Progenitor cell of endocrine pancreas (in vitro differentiated cells): ENCODE measurements around the gene CRYZ. TPM values are rescaled to one million over a fixed set of nuclear protein-coding genes. Genes with fewer than 3 reads are reported as not detected.
A peak's percentile ranks its signal among the peaks of the same experiment; 100 is the strongest.

Source experiments
- DNase-seq: peaks from one replicate; pipeline ENCODE4 v3.0.0; 2021; ENCODE audit warnings: low spot score; ENCODE audit not compliant: unreplicated experiment
- H3K27ac Mint-ChIP-seq: 2 replicates; pipeline ENCODE4 v1.8.0; 2021; ENCODE audit warnings: mild to moderate bottlenecking, moderate library complexity, mixed read lengths
- H3K27me3 Mint-ChIP-seq: 2 replicates; pipeline ENCODE4 v1.8.0; 2021; ENCODE audit warnings: mixed read lengths
- H3K36me3 Mint-ChIP-seq: 2 replicates; pipeline ENCODE4 v1.8.0; 2022; ENCODE audit warnings: mixed read lengths; ENCODE audit not compliant: insufficient read depth
- H3K4me1 Mint-ChIP-seq: 2 replicates; pipeline ENCODE4 v1.8.0; 2021; ENCODE audit warnings: low read depth, mixed read lengths
- H3K4me3 Mint-ChIP-seq: 2 replicates; pipeline ENCODE4 v1.8.0; 2021; ENCODE audit warnings: low read depth, mild to moderate bottlenecking, moderate library complexity, mixed read lengths
- H3K9me3 Mint-ChIP-seq: 2 replicates; pipeline ENCODE4 v1.8.0; 2021; ENCODE audit warnings: low read depth, mixed read lengths
- CTCF ChIP-seq: fragments of 200-600 bp; sonication (generic); IDR thresholded peaks from one replicate; pipeline ENCODE4 v1.5.0; 2021; ENCODE audit warnings: antibody characterized with exemption, mild to moderate bottlenecking; ENCODE audit not compliant: unreplicated experiment
- total RNA-seq: library from RNA; stranded (reverse); gene quantifications from 2 replicates; pipeline ENCODE4 v1.2.1, GENCODE V29; 2021

The CRYZ gene
- total RNA-seq, 1 donor from 2014 or later = 32.5 TPM

GRCh38 chr1:74681449-74681848 lies 51.4 kb downstream of the CRYZ start:
- Mint-ChIP-seq H3K27ac (no peak overlapping the region), H3K36me3 (no peaks in the 10 kb centered on the region), H3K9me3 (no peaks in the 10 kb centered on the region), H3K27me3 (peaks cover 7% of the 10 kb centered on the region), H3K4me1 (no peaks in the 10 kb centered on the region), H3K4me3 (no peak overlapping the region)
- DNase-seq = no peak
- TF ChIP-seq CTCF = no peak

DNA sequence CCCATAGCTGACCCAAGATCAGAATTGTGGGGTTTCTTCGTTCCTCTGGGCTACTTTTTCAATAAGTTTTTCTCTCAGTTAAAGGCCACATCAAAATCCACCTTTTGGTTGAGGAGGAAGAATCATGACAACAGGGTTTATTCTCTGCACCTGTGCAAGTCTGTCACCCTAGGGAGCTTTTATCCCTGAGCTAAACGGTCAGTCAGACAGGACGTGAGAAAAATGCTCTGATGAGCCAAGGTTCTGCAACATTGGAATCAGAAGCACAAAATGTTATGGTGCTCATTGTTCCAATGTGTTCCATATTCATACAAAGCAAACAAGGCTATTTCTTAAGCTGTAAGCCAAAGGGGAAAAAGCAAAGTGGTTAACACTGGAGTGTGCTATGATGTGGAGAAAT lies 51.8 kb downstream of the CRYZ start:
- Mint-ChIP-seq H3K4me3 (no peak overlapping the region), H3K4me1 (no peaks in the 10 kb centered on the region), H3K27me3 (peaks cover 7% of the 10 kb centered on the region)

GRCh38 chr1:74679811-74680210 lies 53.0 kb downstream of the CRYZ start:
- no peak overlapping the region for H3K27ac Mint-ChIP-seq
- TF ChIP-seq CTCF = no peak
- DNase-seq = no peak
- H3K4me1 Mint-ChIP-seq = no peaks in the 10 kb centered on the region
- H3K4me3 Mint-ChIP-seq = no peak overlapping the region
- H3K9me3 Mint-ChIP-seq = no peaks in the 10 kb centered on the region
- H3K27me3 Mint-ChIP-seq = peaks cover 13% of the 10 kb centered on the region
- no peaks in the 10 kb centered on the region for H3K36me3 Mint-ChIP-seq

More for the DNA sequence above, 51.8 kb downstream of the CRYZ start:
- DNase-seq = no peak
- Mint-ChIP-seq H3K9me3 (no peaks in the 10 kb centered on the region), H3K36me3 (no peaks in the 10 kb centered on the region), H3K27ac (no peak overlapping the region)
- no peak for TF ChIP-seq CTCF

DNA sequence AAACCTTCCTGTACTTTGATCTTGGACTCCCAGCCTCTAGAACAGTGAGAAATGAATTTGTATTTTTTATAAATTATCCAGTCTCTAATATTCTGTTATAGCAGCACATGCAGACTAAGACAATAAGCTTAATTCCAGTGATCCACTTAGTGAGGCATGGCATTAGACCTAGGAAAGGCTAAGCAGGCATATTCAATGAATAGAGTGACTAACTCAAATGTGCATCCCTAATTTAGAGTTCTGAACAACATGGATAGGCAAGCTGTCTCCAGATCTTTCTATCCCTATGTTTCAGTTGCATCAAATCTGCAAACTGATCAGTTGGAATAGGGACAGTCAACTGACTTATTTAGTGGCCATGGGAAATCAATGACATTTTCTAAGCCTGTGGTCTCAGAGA lies 54.9 kb downstream of the CRYZ start:
- DNase-seq = no peak
- Mint-ChIP-seq H3K27ac (no peak overlapping the region), H3K27me3 (peaks cover 28% of the 10 kb centered on the region), H3K4me3 (no peak overlapping the region), H3K9me3 (no peaks in the 10 kb centered on the region), H3K36me3 (no peaks in the 10 kb centered on the region), H3K4me1 (no peaks in the 10 kb centered on the region)
- TF ChIP-seq CTCF = no peak

- Mint-ChIP-seq H3K36me3 (no peaks in the 10 kb centered on the region), H3K9me3 (peaks cover 7% of the 10 kb centered on the region), H3K27ac (no peak overlapping the region), H3K27me3 (peaks cover 30% of the 10 kb centered on the region), H3K4me3 (peak overlapping the region; percentile 63), H3K4me1 (no peaks in the 10 kb centered on the region)
- no peak for DNase-seq
- TF ChIP-seq CTCF = no peak
Observed at GRCh38 chr1:74674278-74675048, 58.4 kb downstream of the CRYZ start.
